ENCODE measurements around the gene RASA2.
"Not testable (repeated sequence)": the region's sequence is repeated elsewhere in the genome, so short reads cannot be mapped to it uniquely, and the experiment has no call there.

The RASA2 gene

GRCh38 chr3:141460097-141460704 lies 26.6 kb upstream of the RASA2 start:
- DNase-seq = peak; percentile 65

GRCh38 chr3:141462176-141462859 lies 24.5 kb upstream of the RASA2 start:
- no peak for DNase-seq

- no peak for DNase-seq
These were observed 21.6 kb upstream of the RASA2 start for GRCh38 chr3:141465221-141465620.

GRCh38 chr3:141466633-141467169 lies 20.1 kb upstream of the RASA2 start:
- no peak for DNase-seq

- DNase-seq = no peak
These were observed 17.1 kb upstream of the RASA2 start for GRCh38 chr3:141469720-141470119.

- no peak for DNase-seq
These were observed 15.7 kb upstream of the RASA2 start for GRCh38 chr3:141471160-141471559.

- DNase-seq = no peak
These were observed 10.8 kb upstream of the RASA2 start for GRCh38 chr3:141476033-141476432.

- no peak for DNase-seq
These were observed 9.6 kb upstream of the RASA2 start for GRCh38 chr3:141477224-141477623.

DNA sequence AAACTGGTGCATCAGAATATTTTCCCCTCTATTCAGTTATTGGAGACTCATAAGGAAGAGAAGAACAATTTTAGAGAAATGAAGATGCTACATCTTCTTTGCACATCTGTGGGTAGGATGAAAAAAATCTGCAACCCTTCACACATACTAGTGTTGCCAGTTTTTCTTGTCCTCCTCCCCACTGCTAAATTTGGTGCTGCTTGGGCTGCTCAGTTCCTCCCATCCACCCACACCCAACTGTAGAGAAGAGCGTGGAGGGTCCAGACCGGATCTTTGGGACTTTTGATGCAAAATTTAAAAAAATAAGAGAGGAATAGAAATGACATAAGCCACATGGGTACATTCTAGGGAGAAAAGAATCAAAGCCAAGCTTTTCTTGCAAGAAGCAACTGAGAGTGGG lies 8.7 kb upstream of the RASA2 start:
- DNase-seq = no peak

DNA sequence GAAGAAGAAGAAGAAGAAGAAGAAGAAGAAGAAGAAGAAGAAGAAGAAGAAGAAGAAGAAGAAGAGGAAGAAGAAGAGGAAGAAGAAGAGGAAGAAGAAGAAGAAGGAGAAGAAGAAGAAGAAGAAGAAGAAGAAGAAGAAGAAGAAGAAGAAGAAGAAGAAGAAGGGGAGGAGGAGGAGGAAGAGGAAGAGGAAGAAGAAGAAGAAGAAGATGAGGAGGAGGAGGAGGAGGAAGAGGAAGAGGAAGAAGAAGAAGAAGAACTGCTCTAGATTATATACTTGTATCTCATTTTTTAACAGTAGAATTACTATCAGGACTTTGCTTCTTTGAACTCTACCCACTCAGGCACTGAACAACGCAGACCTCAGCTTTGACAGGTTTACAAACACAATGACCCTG lies 8.0 kb upstream of the RASA2 start:
- DNase-seq = not testable (repeated sequence)

DNA sequence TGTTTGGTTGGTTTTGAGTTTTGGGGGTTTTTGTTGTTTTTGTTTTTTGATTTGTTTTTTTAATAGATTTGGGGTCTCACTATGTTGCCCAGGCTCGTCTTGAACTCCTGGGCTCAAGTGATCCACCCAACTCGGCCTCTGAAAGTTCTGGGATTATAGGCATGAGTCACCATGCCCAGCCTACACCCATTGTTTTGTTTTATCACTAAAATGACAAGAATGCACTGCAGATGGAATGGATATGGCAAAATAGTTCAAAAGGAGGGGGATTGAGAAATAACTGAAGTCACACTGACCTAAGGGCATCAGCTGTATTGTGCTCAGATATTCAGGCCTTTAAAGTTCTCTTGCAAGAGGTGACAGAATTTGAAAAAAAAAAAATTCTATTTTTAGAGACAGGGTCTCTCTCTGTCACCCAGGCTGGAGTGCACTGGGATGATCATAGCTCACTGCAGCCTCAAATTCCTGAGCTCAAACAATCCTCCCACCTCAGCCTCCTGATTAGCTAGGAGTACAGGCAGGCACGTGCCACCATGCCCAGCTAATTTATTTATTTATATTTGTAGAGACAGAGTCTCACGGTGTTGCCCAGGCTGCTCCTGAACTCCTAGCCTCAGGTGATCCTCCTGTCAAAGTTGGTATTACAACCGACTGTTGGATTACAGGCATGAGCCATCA lies 4.4 kb upstream of the RASA2 start:
- no peak for DNase-seq

DNA sequence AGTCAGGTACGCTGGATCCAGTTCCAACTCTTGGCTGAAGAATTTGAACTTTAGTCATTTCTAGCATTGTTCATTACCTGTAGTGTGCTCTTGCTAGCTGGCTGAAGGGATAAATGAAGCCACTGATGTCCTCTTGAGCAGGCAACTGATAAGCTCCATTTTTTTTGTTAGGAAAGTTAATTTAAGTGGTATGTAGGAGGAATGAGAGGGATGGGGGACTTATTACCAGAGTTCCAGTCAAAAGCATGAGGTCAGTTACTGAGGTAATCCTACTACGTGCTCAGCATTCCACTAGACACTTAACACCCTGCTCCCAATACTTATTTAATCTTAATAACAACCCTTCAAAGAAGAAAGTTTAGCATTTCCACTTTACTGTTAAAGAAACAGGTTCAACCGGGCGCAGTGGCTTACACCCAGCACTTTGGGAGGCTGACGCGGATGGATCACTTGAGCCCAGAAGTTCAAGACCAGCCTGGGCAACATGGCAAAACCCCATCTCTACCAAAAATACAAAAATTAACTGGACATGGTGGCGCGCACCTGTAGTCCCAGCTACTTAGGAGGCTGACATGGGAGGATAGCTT lies 2.0 kb upstream of the RASA2 start:
- DNase-seq = no peak

DNA sequence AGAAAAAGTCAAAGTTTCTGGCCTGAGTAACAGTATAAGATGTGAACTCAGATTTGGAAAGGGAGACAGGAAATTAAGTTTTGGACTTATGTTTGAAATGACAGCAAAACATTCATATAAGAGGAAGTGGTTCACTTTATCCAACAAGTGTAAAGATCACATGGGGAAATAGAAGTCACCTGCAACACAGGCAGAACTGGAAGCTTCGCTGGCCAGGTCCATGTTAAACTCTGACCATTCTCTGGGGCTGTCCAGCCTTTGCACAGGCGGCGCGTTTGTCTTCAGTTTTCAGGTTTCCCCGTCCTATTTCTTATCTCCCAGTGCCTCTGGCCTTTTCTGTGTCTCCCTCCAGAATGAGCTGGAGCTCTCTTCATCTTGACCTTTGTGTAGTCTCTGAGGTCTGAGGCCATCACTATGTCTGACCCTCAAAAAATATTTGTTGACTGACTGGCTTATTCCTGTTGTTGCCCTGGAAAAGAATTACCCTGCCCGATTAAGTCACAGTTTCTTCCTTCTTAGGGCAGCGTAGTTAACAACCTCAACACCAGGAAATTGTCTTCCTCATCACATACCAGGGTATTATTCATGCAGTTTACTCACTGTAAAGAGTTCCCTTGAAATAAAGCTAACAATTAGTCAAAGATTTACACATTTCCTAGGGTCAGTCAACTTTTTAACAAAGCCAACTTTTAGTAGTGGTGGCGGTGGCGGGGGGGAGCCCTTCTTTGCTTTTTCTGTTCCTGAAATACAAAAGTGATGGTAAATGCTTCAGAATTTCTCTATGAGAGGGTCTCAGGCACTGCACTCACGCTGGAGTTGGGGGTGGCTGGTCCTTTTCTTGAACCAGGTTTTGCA lies 959 bp upstream of the RASA2 start:
- no peak for DNase-seq

GRCh38 chr3:141486496-141486745 lies 406 bp upstream of the RASA2 start:
- DNase-seq = no peak

- DNase-seq = peak; percentile 71
These were observed 860 bp downstream of the RASA2 start for GRCh38 chr3:141487521-141488252.

DNA sequence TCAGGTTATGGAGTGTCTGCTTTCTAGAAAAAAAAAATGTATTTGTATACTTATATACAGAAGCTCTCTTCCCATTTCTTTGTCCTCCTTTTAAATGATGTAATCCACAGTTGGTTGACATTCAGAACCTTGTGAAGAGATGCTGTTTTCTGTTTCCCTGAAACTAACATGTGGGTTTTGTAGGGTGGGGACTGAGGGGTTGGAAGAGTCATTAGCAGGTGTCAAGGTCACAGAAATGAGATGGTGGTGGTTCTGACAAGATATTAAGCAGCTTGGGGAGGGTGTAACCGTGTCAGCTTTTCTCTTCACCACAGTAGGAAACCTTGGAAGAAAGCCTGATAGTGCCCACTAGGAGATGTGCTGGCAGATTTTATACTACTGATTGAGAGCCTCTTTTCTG lies 2.4 kb downstream of the RASA2 start:
- no peak for DNase-seq

DNA sequence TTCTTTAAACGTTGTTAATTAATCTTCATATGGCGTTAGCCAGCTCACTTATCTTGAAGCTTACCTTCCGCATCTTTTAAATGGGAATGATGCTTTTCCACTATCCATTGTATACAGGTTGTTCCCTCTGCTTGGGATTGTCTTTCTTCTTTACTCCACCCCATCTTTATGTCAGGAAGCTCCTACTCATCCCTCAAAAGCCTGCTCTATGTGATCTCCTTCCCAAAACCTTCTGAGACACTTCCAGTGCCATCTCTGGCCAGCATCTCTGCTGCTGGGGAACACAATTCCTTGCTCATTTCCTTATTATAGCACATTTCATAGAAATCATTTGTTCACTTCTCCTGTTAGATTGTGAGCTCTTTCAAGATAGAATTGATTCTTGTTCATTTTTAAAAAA lies 4.3 kb downstream of the RASA2 start:
- DNase-seq = no peak

- no peak for DNase-seq
These were observed 5.1 kb downstream of the RASA2 start for GRCh38 chr3:141491929-141492328.

DNA sequence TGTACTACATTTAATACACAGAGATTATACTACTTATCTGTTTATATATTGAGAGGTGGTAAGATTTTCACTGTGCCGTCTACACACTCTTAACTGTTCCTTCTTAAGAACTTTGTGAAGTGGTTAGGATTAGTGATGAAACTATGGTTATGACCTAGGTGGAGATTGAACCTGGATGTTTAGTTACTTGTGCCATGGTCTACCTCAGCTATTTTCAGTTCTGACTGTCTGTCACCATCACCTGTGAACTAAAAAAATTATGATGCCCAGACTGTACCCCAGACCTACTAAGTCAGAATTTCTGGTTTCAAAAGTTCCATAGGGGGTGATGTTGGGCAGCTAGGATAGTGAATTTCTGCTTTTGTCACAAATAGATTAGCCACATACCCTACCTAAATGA lies 6.4 kb downstream of the RASA2 start:
- no peak for DNase-seq

GRCh38 chr3:141497589-141497988 lies 10.8 kb downstream of the RASA2 start:
- not testable (repeated sequence) for DNase-seq

DNA sequence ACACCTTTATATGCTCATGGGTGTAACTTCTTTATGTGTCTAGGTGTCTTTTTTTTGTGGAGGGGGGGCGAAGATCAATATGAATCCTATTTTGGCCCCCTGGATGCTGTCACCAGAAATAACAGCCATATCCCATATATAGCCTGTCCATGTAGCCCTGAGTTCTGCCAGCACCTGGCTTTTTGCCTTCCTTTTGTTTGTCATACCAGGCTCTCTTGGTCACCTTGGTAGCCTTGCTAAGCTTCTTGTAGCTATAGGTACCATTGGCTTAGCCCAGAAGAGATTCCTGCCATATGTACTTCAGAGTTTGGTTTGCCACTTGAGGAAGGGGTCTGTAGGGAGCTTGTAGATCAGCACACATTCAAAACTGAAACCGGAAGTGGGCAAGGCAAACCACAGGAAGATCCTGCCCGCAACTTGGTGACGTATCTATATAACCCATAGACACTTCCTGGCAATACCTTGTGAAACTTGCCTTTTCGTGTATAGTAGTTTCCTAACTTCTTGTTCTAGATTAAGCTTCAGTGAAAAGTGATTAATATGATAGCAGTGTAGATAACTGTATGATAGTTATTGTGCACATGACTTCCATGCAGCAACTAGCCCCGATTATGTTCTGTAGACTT lies 11.9 kb downstream of the RASA2 start:
- no peak for DNase-seq

DNA sequence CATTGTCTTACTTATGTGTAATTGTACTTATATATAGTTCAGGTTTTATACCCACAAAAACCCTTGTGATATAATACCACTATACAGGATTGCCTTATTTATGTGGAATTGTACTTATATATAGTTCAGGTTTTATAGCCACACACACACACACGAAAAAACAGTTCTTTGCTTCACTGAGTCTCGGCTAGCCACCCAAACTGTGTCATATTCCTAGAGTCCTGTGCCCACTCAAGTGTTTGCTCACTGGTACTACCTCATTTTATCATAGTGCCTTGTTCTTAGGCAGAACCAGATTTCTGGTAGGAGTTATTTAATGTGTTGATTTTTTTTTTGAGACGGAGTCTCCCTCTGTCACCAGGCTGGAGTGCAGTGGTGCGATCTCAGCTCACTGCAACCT lies 12.5 kb downstream of the RASA2 start:
- no peak for DNase-seq

Measured in NCI-H1436 treated with DMSO at 0.1 percent for 48 hours (cell line).